GM23248 (cell line): Measurements from ENCODE around the gene CCDC18.

Experiments used
- EZH2 ChIP-seq: fragments of 200-600 bp; sonication (generic); IDR thresholded peaks from 2 replicates; pipeline ENCODE4 v1.6.1; 2018; ENCODE audit warnings: antibody characterized with exemption, mild to moderate bottlenecking; ENCODE audit not compliant: insufficient read depth, poor library complexity, severe bottlenecking
- EZH2phosphoT487 ChIP-seq: fragments of 200-600 bp; sonication (generic); IDR thresholded peaks from 2 replicates; pipeline ENCODE4 v1.6.1; 2018; ENCODE audit warnings: antibody characterized with exemption, moderate library complexity, mild to moderate bottlenecking, low read depth; ENCODE audit not compliant: insufficient read depth

DNA sequence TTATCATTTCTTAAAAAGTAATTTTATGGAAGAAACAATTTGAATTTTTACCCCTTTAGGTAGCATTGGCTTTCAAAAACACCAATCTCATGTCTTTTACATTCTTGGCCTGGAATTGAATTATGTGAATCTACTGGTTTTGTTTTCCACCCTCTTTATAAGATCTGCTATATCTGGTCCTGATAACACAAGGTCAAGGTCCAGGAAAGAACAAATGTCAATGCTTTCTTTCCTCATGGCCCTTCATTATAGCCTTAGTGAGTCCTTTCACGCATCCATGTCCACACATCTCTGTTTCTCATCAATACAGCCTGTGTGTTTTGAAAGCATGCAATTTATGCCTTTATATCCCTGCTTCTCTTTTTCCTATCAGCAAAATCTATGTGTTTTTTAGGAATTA is 141.2 kb downstream of the CCDC18 start:
- TF ChIP-seq EZH2 (no peak), EZH2phosphoT487 (no peak)
